Hepatocyte (in vitro differentiated cells): Measurements from ENCODE around the gene LRBA. TPM values are rescaled to one million over a fixed set of nuclear protein-coding genes. Genes with fewer than 3 reads are reported as not detected.

Experiments
- DNase-seq: peaks from one replicate; pipeline ENCODE4 v3.0.0-alpha.2; 2016; ENCODE audit warnings: low spot score
- H2AFZ ChIP-seq: fragments of 200-600 bp; sonication (generic); 2 replicates; pipeline ENCODE4 v1.6.0; 2016; ENCODE audit warnings: antibody characterized with exemption, mild to moderate bottlenecking
- H3K27ac ChIP-seq: fragments of 200-600 bp; sonication (generic); 2 replicates; pipeline ENCODE4 v1.5.1; 2016; ENCODE audit warnings: mild to moderate bottlenecking
- H3K27me3 ChIP-seq: fragments of 200-600 bp; sonication (generic); 2 replicates; pipeline ENCODE4 v1.6.1; 2016
- H3K36me3 ChIP-seq: fragments of 200-600 bp; sonication (generic); replicated peaks from 2 replicates; pipeline ENCODE4 v1.5.1; 2016; ENCODE audit warnings: low read depth; ENCODE audit not compliant: insufficient read depth
- H3K4me1 ChIP-seq: fragments of 200-600 bp; sonication (generic); 2 replicates; pipeline ENCODE4 v1.5.1; 2016; ENCODE audit warnings: mild to moderate bottlenecking, moderate library complexity; ENCODE audit not compliant: insufficient read depth
- H3K4me2 ChIP-seq: fragments of 200-600 bp; sonication (generic); 2 replicates; pipeline ENCODE4 v1.6.0; 2016
- H3K4me3 ChIP-seq: fragments of 200-600 bp; sonication (generic); 2 replicates; pipeline ENCODE4 v1.5.1; 2016; ENCODE audit warnings: mild to moderate bottlenecking
- H3K79me2 ChIP-seq: fragments of 200-600 bp; sonication (generic); 2 replicates; pipeline ENCODE4 v1.6.0; 2017; ENCODE audit warnings: mild to moderate bottlenecking
- H3K9me2 ChIP-seq: fragments of 200-600 bp; sonication (generic); replicated peaks from 2 replicates; pipeline ENCODE4 v1.6.0; 2017; ENCODE audit warnings: mild to moderate bottlenecking; ENCODE audit not compliant: insufficient read depth
- H3K9me3 ChIP-seq: fragments of 200-600 bp; sonication (generic); 2 replicates; pipeline ENCODE4 v1.5.1; 2016; ENCODE audit warnings: low read depth, mild to moderate bottlenecking
- H4K20me1 ChIP-seq: fragments of 200-600 bp; sonication (generic); 2 replicates; pipeline ENCODE4 v1.6.0; 2016; ENCODE audit warnings: mild to moderate bottlenecking; ENCODE audit not compliant: insufficient read depth, poor library complexity, severe bottlenecking
- CTCF ChIP-seq: fragments of 200-600 bp; sonication (generic); IDR thresholded peaks from 2 replicates; pipeline ENCODE4 v1.5.1; 2016; ENCODE audit warnings: antibody characterized with exemption, mild to moderate bottlenecking; ENCODE audit not compliant: poor library complexity
- EZH2 ChIP-seq: fragments of 200-600 bp; sonication (generic); IDR thresholded peaks from 2 replicates; pipeline ENCODE4 v1.6.1; 2016; ENCODE audit warnings: antibody characterized with exemption, mild to moderate bottlenecking, borderline replicate concordance
- EZH2phosphoT487 ChIP-seq: fragments of 200-600 bp; sonication (generic); IDR thresholded peaks from one replicate; pipeline ENCODE4 v1.6.1; 2018; ENCODE audit warnings: antibody characterized with exemption, mild to moderate bottlenecking, low read depth, moderate library complexity; ENCODE audit not compliant: unreplicated experiment, severe bottlenecking
- WGBS: methylation state at CpG from one replicate; pipeline ENCODE4 v1.1.6; 2016; ENCODE audit warnings: low lambda C conversion rate; ENCODE audit errors: missing lambda C conversion rate; 5-methylcytosine and 5-hydroxymethylcytosine counted together
- polyA plus RNA-seq: library from polyadenylated mRNA; unstranded; fragments of >200 nt; fragmentation: Nextera tagmentation; extraction: Ambion mirVana; gene quantifications from 2 replicates; pipeline ENCODE4 v1.2.1, GENCODE V29; 2016
- total RNA-seq: library from RNA; depleted of rRNA; stranded (reverse); fragments of >200 nt; gene quantifications from 2 replicates; pipeline ENCODE4 v1.2.3, GENCODE V29; 2014

Gene LRBA
- total and polyA plus RNA-seq, 2 experiments from 2014 or later = 14.1 to 69.4 TPM

GRCh38 chr4:151013944-151014343 lies 1.1 kb downstream of the LRBA start:
- H3K27me3 ChIP-seq = no peaks in the 10 kb centered on the region
- peaks cover 50% of the 10 kb centered on the region for H3K79me2 ChIP-seq
- H3K4me2 ChIP-seq = peak overlapping the region; percentile 78
- no peak for DNase-seq
- peaks cover 6% of the 10 kb centered on the region for H4K20me1 ChIP-seq
- no peaks in the 10 kb centered on the region for H3K9me2 ChIP-seq
- H3K27ac ChIP-seq = peak overlapping the region; percentile 99
- peak overlapping the region; percentile 77 for H3K4me3 ChIP-seq
- TF ChIP-seq EZH2 (no peak), EZH2phosphoT487 (no peak), CTCF (no peak)
- H2AFZ ChIP-seq = peak overlapping the region; percentile 98
- no peaks in the 10 kb centered on the region for H3K36me3 ChIP-seq
- no peaks in the 10 kb centered on the region for H3K4me1 ChIP-seq
- no peaks in the 10 kb centered on the region for H3K9me3 ChIP-seq
- 25% methylated on average over 4 of the region's 4 CpGs for WGBS

- H3K9me2 ChIP-seq = no peaks in the 10 kb centered on the region
- no peaks in the 10 kb centered on the region for H3K36me3 ChIP-seq
- TF ChIP-seq EZH2 (no peak), EZH2phosphoT487 (no peak), CTCF (no peak)
- peaks cover 6% of the 10 kb centered on the region for H4K20me1 ChIP-seq
- WGBS = 10% methylated on average over 1 of the region's 1 CpG
- no peaks in the 10 kb centered on the region for H3K4me1 ChIP-seq
- no peaks in the 10 kb centered on the region for H3K27me3 ChIP-seq
- peak overlapping the region; percentile 23 for H3K27ac ChIP-seq
- H3K4me3 ChIP-seq = peak overlapping the region; percentile 77
- no peak for DNase-seq
- peaks cover 52% of the 10 kb centered on the region for H3K79me2 ChIP-seq
- H2AFZ ChIP-seq = no peak overlapping the region
- no peaks in the 10 kb centered on the region for H3K9me3 ChIP-seq
- H3K4me2 ChIP-seq = peak overlapping the region; percentile 78
Observed at GRCh38 chr4:151013491-151013890, 1.6 kb downstream of the LRBA start.

- WGBS = 58% methylated on average over 8 of the region's 8 CpGs
- Histone ChIP-seq H4K20me1 (peaks cover 6% of the 10 kb centered on the region), H3K9me3 (no peaks in the 10 kb centered on the region), H3K27me3 (no peaks in the 10 kb centered on the region), H3K36me3 (no peaks in the 10 kb centered on the region), H3K27ac (peak overlapping the region; percentile 23), H3K9me2 (no peaks in the 10 kb centered on the region), H2AFZ (no peak overlapping the region), H3K79me2 (peaks cover 59% of the 10 kb centered on the region), H3K4me2 (peak overlapping the region; percentile 78), H3K4me3 (peak overlapping the region; percentile 77), H3K4me1 (no peaks in the 10 kb centered on the region)
- peak; percentile 56 for DNase-seq
- TF ChIP-seq EZH2 (no peak), EZH2phosphoT487 (no peak), CTCF (no peak)
Observed at GRCh38 chr4:151012820-151013219, 2.3 kb downstream of the LRBA start.

DNA sequence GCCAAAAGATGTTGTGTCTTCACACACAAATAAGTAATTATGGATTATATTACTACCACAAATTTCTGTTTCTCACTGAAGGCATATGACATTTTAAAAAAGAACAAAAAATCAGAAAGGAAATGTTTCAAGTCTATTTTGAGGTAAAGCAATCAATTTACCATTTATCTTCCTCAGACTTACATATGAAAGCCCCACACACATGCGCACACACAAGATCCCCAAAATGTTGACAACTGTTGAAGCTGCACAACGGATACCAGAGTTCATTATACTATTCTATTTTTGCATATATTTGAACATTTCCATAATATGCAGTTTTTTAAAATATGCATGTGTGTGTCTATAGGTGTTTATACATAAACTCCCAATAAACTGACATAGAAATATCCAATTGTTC lies 2.7 kb downstream of the LRBA start:
- H3K9me3 ChIP-seq = no peaks in the 10 kb centered on the region
- H3K36me3 ChIP-seq = no peaks in the 10 kb centered on the region
- peaks cover 63% of the 10 kb centered on the region for H3K79me2 ChIP-seq
- TF ChIP-seq EZH2 (no peak), CTCF (no peak), EZH2phosphoT487 (no peak)
- no peak overlapping the region for H3K27ac ChIP-seq
- no peak overlapping the region for H2AFZ ChIP-seq
- no peaks in the 10 kb centered on the region for H3K9me2 ChIP-seq
- H3K27me3 ChIP-seq = no peaks in the 10 kb centered on the region
- H3K4me2 ChIP-seq = peak overlapping the region; percentile 78
- DNase-seq = no peak
- H4K20me1 ChIP-seq = peaks cover 6% of the 10 kb centered on the region
- WGBS = 88% methylated on average over 2 of the region's 2 CpGs
- peak overlapping the region; percentile 16 for H3K4me3 ChIP-seq
- H3K4me1 ChIP-seq = no peaks in the 10 kb centered on the region
